GM12891 (cell line): ENCODE results near the gene RBM22. TPM values are rescaled to one million over a fixed set of nuclear protein-coding genes. Genes with fewer than 3 reads are reported as not detected.
A peak's percentile ranks its signal among the peaks of the same experiment; 100 is the strongest.
"Not testable (repeated sequence)": the region's sequence is repeated elsewhere in the genome, so short reads cannot be mapped to it uniquely, and the experiment has no call there.

ENCODE experiments used
- DNase-seq: peaks from one replicate; pipeline ENCODE4 v3.0.0; 2011; ENCODE audit warnings: low spot score; ENCODE audit not compliant: insufficient read length
- FAIRE-seq: peaks from 2 replicates; lab custom pipeline; 2011; peaks lifted over from hg19 to GRCh38; lab: Jason Lieb, UNC
- PAX5 ChIP-seq: IDR thresholded peaks from 2 replicates; pipeline ENCODE4 v1.6.1; 2011; ENCODE audit warnings: low read length, moderate library complexity, mild to moderate bottlenecking; ENCODE audit not compliant: insufficient read depth, severe bottlenecking
- POLR2A ChIP-seq: IDR thresholded peaks from 2 replicates; pipeline ENCODE4 v1.6.1; 2011; ENCODE audit warnings: low read depth, low read length, control low read depth
- POLR2AphosphoS5 ChIP-seq: IDR thresholded peaks from 2 replicates; pipeline ENCODE4 v1.6.1; 2011; ENCODE audit warnings: low read depth, low read length, control low read depth
- POU2F2 ChIP-seq: IDR thresholded peaks from 2 replicates; pipeline ENCODE4 v1.6.1; 2011; ENCODE audit warnings: low read depth, mild to moderate bottlenecking, control low read depth, low read length, moderate library complexity
- SPI1 ChIP-seq: IDR thresholded peaks from 2 replicates; pipeline ENCODE4 v1.6.1; 2011; ENCODE audit warnings: low read depth, low read length, control low read depth
- TAF1 ChIP-seq: IDR thresholded peaks from 2 replicates; pipeline ENCODE4 v1.6.1; 2011; ENCODE audit warnings: low read depth, low read length, control low read depth
- polyA plus RNA-seq: library from polyadenylated mRNA; unstranded; fragments of >200 nt; gene quantifications from one replicate; pipeline ENCODE4 v1.2.1, GENCODE V29; 2012; ENCODE audit warnings: low read depth, missing spikeins, inconsistent platforms; ENCODE audit not compliant: missing spikeins

RBM22 gene
- 37.9 TPM for polyA plus RNA-seq

DNA sequence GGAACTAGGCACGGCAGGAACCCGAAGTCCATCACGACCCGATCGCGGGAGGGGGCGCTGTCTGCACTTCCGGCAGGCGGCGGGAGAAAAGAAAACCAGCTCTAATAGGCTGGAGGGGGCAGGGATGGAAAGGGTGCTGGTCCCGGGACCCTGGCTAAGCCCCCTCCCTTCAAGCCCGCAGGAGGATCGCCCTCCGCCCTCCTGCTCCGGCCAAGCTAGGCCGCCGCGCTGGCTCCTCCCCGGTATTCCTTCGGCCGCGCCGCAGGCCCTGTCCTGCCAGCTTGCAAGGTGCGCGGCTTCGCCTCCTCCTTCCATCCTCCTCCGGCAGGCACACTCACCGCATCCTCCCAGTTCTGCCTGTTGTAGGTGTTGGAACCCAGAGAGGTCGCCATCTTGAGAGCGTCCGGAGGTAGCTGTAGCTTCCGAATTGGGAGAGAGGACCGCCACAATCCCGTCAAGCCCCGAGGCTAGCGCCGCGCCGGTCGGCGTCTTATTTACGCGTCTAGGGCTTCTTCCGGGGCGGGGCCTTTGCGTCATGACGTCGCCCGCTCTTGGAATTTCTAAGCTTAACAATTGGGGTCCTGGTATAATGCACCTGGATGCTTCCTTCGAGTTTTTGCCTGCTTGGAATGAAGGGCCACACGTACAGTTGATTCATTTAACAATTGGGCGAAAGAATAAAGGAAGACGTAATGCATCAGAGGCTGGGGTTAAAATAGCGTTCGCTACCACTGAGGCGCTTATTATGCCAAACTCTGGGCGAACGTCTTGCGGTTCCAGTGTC is at the start of gene RBM22:
TSS of gene RBM22 (minus strand) at position 469 of the 784 bp plus-strand sequence. CDS start at position 392, 77 bp downstream.
- FAIRE-seq: peak; percentile 90
- TF ChIP-seq SPI1 (no peak), PAX5 (no peak), POLR2AphosphoS5 (peak; percentile 86), POU2F2 (no peak), TAF1 (peak; percentile 71), POLR2A (peak; percentile 74)
- DNase-seq: peak; percentile 67

DNA sequence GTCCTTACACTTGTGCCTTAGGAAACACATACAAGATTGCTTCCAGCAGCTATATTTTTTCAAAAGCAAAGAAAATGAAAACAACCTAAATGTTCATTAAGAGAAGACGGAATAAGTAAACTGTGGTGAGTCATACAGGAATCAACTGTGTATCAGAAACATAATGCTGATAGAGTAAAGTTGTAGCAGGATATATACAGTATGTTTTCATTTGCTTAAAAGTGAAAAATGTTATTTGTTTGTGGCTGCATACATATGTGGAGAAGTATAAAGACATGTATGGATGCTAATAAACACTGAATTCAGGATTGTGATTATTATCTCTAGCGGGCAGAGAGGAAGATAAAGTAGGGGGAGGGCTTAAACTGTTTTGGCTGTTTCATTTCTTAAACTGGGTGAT is 49.6 kb upstream of the RBM22 start:
- FAIRE-seq (no peak), DNase-seq (no peak)
- TF ChIP-seq POU2F2 (no peak), PAX5 (no peak), TAF1 (no peak), SPI1 (no peak), POLR2A (no peak), POLR2AphosphoS5 (no peak)

DNA sequence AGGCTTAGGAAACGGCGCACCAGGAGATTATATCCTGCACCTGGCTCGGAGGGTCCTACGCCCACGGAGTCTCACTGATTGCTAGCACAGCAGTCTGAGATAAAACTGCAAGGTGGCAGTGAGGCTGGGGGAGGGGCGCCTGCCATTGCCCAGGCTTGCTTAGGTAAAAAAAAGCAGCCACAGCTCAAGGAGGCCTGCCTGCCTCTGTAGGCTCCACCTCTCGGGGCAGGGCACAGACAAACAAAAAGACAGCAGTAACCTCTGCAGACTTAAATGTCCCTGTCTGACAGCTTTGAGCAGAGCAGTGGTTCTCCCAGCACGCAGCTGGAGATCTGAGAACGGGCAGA is 42.3 kb upstream of the RBM22 start:
- not testable (repeated sequence) for DNase-seq, FAIRE-seq

DNA sequence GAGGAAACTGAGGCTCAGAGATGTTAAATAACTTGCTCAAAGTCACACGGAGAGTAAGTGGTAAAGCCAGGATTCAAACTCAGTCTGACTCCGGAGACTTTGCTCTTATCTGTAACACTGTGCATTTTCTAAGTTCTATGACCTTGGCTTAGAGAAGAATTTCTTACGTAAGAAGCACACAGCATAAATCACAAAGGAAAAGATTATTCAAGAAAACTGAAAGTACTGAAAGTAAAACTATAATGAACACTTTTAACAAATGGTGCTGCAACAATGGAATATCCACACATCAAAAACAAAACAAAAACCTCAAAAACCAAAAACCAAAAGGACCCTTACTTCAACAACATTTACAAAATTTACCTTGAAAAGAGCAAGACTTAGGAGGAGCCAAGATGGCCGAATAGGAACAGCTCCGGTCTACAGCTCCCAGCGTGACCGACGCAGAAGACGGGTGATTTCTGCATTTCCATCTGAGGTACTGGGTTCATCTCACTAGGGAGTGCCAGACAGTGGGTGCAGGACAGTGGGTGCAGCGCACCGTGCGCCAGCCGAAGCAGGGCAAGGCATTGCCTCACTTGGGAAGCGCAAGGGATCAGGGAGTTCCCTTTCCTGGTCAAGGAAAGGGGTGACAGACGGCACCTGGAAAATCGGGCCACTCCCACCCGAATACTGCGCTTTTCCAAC is 41.7 kb upstream of the RBM22 start:
- FAIRE-seq, DNase-seq: not testable (repeated sequence)

DNA sequence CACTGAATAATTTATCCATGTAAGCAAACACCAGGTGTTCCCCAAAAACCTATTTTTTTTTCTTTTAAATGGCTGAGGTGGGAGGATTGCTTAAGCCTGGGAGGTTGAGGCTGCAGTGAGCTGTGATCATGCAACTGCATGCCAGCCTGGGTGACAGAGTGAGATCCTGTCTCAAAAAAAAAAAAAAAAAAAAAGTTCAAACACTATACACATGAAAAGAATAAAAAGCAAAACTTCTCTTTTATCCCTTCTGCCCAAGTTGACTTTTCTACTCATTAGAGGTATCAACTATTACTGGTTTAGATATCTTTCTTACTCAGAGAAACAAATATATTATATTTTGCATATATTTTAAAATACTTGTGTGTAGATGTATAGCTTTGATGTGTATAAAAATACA is 40.1 kb upstream of the RBM22 start:
- TF ChIP-seq TAF1: no peak
- TF ChIP-seq SPI1: no peak
- TF ChIP-seq POLR2A: no peak
- no peak for TF ChIP-seq POU2F2
- TF ChIP-seq POLR2AphosphoS5: no peak
- TF ChIP-seq PAX5: no peak
- DNase-seq (no peak), FAIRE-seq (no peak)

DNA sequence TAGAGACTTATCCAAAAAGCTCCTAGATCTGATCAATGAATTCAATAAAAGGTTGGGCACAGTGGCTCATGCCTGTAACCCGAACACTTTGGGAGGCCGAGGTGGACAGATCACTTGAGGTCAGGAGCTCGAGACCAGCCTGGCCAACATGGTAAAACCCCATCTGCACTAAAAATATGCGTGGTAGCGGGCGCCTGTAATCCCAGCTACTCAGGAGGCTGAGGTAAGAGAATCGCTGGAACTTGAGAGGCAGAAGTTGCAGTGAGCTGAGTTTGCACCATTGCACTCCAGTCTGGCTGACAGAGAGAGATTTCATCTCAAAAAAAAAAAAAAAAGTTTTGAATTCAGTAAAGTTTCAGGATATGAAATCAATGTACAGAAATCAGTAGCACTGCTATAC is 38.0 kb upstream of the RBM22 start:
- no peak for DNase-seq
- TF ChIP-seq POLR2AphosphoS5 (no peak), POLR2A (no peak), SPI1 (no peak), POU2F2 (no peak), TAF1 (no peak), PAX5 (no peak)
- no peak for FAIRE-seq

DNA sequence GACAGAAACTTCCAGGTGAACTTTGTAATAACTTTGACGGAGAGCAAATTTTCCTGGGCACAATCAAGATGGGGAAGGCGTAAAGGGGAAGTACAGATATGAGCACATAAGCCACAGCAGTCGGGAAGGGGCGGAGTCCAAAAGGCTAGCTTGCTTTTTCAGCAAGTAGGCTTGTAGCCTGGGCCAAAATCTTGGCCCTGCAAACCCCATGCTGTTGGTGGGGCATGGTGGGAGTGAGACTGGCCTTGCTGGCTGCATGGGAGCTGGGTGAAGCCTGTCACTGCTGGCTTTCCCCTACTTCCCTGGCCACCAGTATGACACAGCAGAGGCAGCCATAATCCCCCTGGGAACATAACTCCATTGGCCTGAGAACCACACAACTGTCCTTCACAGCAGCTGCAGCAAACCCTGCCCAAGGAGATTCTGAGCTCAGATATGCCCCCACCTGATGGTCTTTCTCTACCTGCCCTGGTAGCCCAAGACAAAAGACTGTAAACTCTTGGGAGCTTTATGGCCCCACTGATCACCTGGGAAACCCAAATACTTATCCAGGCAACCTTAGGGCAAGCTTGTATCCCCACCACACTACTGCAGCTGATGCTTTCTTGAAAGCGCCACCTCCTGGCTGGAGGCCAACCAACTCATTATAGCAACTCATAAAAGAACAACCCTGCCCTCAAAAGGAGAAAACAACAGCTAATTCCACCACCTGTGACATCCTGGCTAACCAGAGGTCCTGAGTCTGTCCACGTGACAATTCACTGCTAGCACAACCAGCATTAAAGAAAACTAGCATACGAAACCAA is 33.9 kb upstream of the RBM22 start:
- no peak for TF ChIP-seq SPI1
- no peak for TF ChIP-seq TAF1
- no peak for TF ChIP-seq POLR2AphosphoS5
- FAIRE-seq (no peak), DNase-seq (no peak)

DNA sequence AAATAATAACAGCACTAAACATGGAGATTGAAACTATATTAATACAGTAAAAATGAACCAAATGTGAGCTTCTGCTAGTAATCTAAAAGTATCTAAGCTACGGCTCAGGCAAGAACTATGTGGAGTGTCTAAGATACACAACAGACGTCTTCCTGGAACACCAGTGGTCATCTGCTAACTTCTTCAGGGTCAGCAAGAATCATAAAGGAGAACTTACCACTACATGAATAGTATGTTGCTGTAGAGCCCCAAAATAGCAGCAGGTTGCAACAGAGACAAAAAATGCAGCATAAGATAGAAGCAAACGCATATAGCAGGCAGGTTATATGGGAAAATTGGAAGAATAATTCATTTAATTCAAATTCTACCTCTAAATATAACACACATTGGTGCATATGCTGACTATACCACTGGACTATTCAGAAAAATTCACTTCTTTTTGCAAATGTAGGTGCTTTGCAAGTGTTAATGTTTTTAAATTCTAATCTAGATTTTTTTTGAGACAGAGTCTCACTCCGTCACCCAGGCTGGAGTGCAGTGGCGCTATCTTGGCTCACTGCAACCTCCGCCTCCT is 30.9 kb upstream of the RBM22 start:
- FAIRE-seq (no peak), DNase-seq (no peak)
- no peak for TF ChIP-seq POLR2AphosphoS5
- TF ChIP-seq PAX5: no peak
- TF ChIP-seq POLR2A: no peak
- TF ChIP-seq POU2F2: no peak

DNA sequence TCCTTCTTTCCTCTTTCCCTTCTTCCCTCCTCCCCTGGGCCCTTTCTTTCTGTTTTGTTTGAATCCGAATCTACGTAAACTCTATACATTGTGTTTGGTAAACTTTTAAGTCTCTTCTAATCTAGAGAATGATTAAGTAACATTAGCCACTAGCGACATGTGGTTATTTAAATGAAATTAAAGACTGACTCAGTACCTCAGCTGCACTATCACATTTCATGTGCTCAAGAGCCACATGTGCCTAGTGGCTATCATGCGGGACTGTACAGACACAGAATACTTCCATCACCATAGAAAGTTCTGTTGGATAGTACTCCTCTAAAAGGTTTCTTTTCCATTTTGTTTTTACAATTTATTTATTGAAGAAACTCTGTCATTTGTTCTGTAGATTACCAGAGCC is 29.0 kb upstream of the RBM22 start:
- no peak for FAIRE-seq
- TF ChIP-seq POLR2A: no peak
- no peak for TF ChIP-seq PAX5
- no peak for TF ChIP-seq TAF1
- no peak for TF ChIP-seq SPI1
- no peak for TF ChIP-seq POLR2AphosphoS5
- TF ChIP-seq POU2F2: no peak
- no peak for DNase-seq

DNA sequence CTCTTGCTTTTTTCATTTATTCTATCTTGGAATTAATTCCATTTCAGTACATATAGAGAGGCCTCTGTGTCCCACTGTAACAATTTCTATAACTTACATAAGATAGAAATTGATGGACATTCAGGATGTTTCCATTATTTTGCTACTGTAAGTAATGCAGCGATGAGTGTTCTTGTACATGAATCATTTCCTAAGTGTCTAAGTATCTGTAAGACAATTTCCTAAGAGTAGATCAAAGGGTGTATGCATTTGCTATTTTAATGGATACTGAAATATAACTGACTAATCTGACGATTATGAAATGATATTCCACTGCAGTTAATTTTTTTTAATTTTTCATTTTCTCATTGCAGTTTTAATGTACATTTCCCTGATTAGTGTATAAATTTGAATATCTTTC is 23.0 kb upstream of the RBM22 start:
- FAIRE-seq (no peak), DNase-seq (no peak)
- TF ChIP-seq TAF1 (no peak), POLR2A (no peak), PAX5 (no peak), POLR2AphosphoS5 (no peak)
